Measurements from ENCODE around the gene FAM217A.

DNA sequence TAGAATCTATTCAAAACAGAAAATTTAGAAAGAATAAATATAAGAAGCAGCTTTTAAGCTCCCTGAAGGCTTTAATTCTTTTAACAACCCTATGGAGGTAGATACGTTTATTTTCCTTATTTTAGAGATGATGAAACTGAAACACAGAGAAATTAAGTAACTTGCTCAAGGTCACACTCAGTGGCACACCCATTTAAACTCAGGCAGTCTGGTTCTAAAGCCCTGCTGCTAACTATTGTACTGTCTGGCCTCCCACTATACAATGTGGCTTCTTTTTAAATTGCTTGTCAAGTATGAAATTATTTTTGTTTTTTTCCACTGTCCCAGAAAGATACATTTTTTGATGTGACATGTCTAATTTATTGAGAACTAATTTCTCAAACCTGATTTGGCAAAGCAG lies 55.7 kb downstream of the FAM217A start:
- TF ChIP-seq, protein P1, sequence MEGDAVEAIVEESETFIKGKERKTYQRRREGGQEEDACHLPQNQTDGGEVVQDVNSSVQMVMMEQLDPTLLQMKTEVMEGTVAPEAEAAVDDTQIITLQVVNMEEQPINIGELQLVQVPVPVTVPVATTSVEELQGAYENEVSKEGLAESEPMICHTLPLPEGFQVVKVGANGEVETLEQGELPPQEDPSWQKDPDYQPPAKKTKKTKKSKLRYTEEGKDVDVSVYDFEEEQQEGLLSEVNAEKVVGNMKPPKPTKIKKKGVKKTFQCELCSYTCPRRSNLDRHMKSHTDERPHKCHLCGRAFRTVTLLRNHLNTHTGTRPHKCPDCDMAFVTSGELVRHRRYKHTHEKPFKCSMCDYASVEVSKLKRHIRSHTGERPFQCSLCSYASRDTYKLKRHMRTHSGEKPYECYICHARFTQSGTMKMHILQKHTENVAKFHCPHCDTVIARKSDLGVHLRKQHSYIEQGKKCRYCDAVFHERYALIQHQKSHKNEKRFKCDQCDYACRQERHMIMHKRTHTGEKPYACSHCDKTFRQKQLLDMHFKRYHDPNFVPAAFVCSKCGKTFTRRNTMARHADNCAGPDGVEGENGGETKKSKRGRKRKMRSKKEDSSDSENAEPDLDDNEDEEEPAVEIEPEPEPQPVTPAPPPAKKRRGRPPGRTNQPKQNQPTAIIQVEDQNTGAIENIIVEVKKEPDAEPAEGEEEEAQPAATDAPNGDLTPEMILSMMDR (IDR thresholded peaks at IDR 0.05; ENCODE audit: insufficient read depth, low read length) = no peak
- TF ChIP-seq REST (IDR thresholded peaks at IDR 0.05; ENCODE audit: insufficient replicate concordance, low read depth) (no peak), SPI1 (IDR thresholded peaks at IDR 0.05; ENCODE audit: borderline replicate concordance, low read depth) (no peak), GABPA (IDR thresholded peaks at IDR 0.05; ENCODE audit: low read depth) (no peak)

Data from HL-60 (cell line).